CD4-positive, alpha-beta T cell (primary cell): ENCODE data around the gene SSPN. TPM values are rescaled to one million over a fixed set of nuclear protein-coding genes. Genes with fewer than 3 reads are reported as not detected.

Experiments used
- ATAC-seq: fragments of 200-7000 bp; cut with Tn5 transposase; one replicate; pipeline ENCODE4 v1.10.0; 2022; ENCODE audit warnings: mild to moderate bottlenecking; ENCODE audit not compliant: poor library complexity
- CTCF ChIA-PET: fragments of 350-600 bp; sonication (Branson Sonifier 250); formaldehyde crosslinking; loops from one replicate; lab custom pipeline; 2021; ENCODE audit warnings: antibody characterized with exemption, inconsistent platforms; lab: Charles Lee
- POLR2A ChIA-PET: fragments of 350-600 bp; sonication (Branson Sonifier 250); formaldehyde crosslinking; loops from one replicate; lab custom pipeline; 2021; ENCODE audit warnings: antibody characterized with exemption, inconsistent platforms; lab: Charles Lee
- DNase-seq, 14 experiments: peaks; one replicate each; pipeline ENCODE4 v3.0.0-alpha.2; 2013 to 2020; ENCODE audit warnings: mixed read lengths in 2 of 14
- H3K27ac ChIP-seq, 2 donors: one replicate each; pipeline versions ENCODE4 v1.5.1 to v1.7.0; 2013; ENCODE audit warnings: low read length in 2 of 2, low read depth in 1 of 2, mild to moderate bottlenecking in 1 of 2
- H3K27me3 ChIP-seq, 2 experiments: 1 replicate in 1 of 2; 2 replicates in 1 of 2; pipeline versions ENCODE4 v1.6.1 to v1.7.0; 2013; ENCODE audit warnings: low read length in 2 of 2, control low read depth in 1 of 2, mild to moderate bottlenecking in 1 of 2, moderate library complexity in 1 of 2; ENCODE audit not compliant: insufficient read depth in 2 of 2, control insufficient read depth in 1 of 2
- H3K36me3 ChIP-seq: one replicate; pipeline ENCODE4 v1.6.1; 2013; ENCODE audit warnings: low read length, control low read depth; ENCODE audit not compliant: insufficient read depth
- H3K4me1 ChIP-seq: one replicate; pipeline ENCODE4 v1.6.1; 2013; ENCODE audit warnings: low read length, control low read depth; ENCODE audit not compliant: insufficient read depth
- H3K4me3 ChIP-seq: one replicate; pipeline ENCODE4 v1.5.1; 2013; ENCODE audit warnings: mild to moderate bottlenecking, low read length, moderate library complexity
- H3K9me3 ChIP-seq, 2 experiments: 1 replicate in 1 of 2; 2 replicates in 1 of 2; pipeline versions ENCODE4 v1.6.1 to v1.7.0; 2013; ENCODE audit warnings: low read length in 2 of 2, mild to moderate bottlenecking in 2 of 2, control low read depth in 1 of 2, moderate library complexity in 1 of 2; ENCODE audit not compliant: control insufficient read depth in 1 of 2, insufficient read depth in 1 of 2
- H3K27ac Mint-ChIP-seq: one replicate; pipeline ENCODE4 v1.8.0; 2020; ENCODE audit warnings: mixed read lengths
- H3K27me3 Mint-ChIP-seq: one replicate; pipeline ENCODE4 v1.8.0; 2021; ENCODE audit warnings: mixed read lengths
- H3K36me3 Mint-ChIP-seq: one replicate; pipeline ENCODE4 v1.8.0; 2021; ENCODE audit warnings: low read depth, mixed read lengths
- H3K4me1 Mint-ChIP-seq: one replicate; pipeline ENCODE4 v1.8.0; 2021; ENCODE audit warnings: low read depth, mixed read lengths
- H3K4me3 Mint-ChIP-seq: one replicate; pipeline ENCODE4 v1.8.0; 2020; ENCODE audit warnings: mild to moderate bottlenecking, mixed read lengths
- H3K9me3 Mint-ChIP-seq: one replicate; pipeline ENCODE4 v1.8.0; 2020; ENCODE audit warnings: mixed read lengths
- intact Hi-C, 2 experiments: fragments of 100-400 bp; cut with DNase I in 1 of 2; cut with micrococcal nuclease in 1 of 2; formaldehyde crosslinking; loops; one replicate each; pipeline versions ENCODE4 v1.15.1 to v1.9.0; 2023 to 2025; cut with DNase I, micrococcal nuclease
- total RNA-seq, 174 experiments: library from RNA in 2 of 174; stranded (reverse) in 2 of 174; gene quantifications; one replicate each; pipeline ENCODE4 v1.2.3 and lab custom pipeline; 2021 to 2026
- TF ChIP-seq, protein P1 (sequence below): fragments of 200-600 bp; IDR thresholded peaks from one replicate; pipeline ENCODE4 v1.8.0; 2022; ENCODE audit warnings: antibody characterized with exemption, mild to moderate bottlenecking

SSPN gene
- total RNA-seq, 2 experiments from 2014 or later: not detected

DNA sequence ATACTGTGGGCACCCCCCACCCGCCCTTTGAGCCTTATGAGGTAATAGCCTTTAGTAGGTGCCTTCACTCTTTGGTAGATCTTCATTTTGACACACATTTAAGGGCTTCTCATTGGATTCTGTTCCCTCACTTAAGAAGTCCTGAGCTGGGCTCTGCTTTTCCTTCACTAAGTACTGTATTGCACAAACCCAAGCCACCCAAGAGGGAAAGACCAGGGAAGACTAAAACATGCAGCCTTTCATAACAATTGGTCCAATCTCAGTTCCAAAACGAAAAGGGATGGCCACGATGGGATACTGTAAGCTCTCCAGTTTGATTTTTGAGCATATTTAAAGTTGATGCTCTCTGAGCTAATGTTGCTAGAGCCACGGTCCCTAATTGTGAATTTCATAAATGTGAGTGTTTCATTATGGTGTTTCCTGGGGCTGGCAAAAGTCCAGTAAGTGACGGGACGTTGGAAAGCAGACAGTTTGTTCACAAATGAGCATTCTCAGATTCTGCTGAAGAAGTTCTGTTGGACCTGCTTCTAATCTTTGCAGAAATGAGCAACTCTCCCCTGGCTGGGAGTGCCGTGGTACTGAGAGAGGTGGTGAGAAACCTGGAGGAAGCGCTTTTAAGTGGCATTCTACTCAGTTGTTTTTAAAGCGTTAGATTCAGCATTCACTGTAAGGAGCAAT lies 9.4 kb downstream of the SSPN start:
- Mint-ChIP-seq H3K9me3 (no peaks in the 10 kb centered on the region), H3K4me1 (no peaks in the 10 kb centered on the region), H3K27me3 (peaks cover 16% of the 10 kb centered on the region), H3K4me3 (no peak overlapping the region), H3K36me3 (no peaks in the 10 kb centered on the region), H3K27ac (no peak overlapping the region)
- Histone ChIP-seq H3K27ac (no peak overlapping the region), H3K36me3 (no peaks in the 10 kb centered on the region), H3K27me3 (peaks cover 0 to 5% of the 10 kb centered on the region in 2 experiments), H3K4me1 (no peaks in the 10 kb centered on the region), H3K4me3 (no peak overlapping the region), H3K9me3 (no peaks in the 10 kb centered on the region)
- CTCF ChIA-PET: interaction anchor here (1.0 kb wide), 1 partner anchor 9 kb away, joined by 3 read pairs; no protein-coding TSS in a partner anchor
- TF ChIP-seq, protein P1, sequence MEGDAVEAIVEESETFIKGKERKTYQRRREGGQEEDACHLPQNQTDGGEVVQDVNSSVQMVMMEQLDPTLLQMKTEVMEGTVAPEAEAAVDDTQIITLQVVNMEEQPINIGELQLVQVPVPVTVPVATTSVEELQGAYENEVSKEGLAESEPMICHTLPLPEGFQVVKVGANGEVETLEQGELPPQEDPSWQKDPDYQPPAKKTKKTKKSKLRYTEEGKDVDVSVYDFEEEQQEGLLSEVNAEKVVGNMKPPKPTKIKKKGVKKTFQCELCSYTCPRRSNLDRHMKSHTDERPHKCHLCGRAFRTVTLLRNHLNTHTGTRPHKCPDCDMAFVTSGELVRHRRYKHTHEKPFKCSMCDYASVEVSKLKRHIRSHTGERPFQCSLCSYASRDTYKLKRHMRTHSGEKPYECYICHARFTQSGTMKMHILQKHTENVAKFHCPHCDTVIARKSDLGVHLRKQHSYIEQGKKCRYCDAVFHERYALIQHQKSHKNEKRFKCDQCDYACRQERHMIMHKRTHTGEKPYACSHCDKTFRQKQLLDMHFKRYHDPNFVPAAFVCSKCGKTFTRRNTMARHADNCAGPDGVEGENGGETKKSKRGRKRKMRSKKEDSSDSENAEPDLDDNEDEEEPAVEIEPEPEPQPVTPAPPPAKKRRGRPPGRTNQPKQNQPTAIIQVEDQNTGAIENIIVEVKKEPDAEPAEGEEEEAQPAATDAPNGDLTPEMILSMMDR: no peak
- POLR2A ChIA-PET: no interaction called here
- ATAC-seq (no peak), DNase-seq (no peak)
- intact Hi-C loops: no loop called here

DNA sequence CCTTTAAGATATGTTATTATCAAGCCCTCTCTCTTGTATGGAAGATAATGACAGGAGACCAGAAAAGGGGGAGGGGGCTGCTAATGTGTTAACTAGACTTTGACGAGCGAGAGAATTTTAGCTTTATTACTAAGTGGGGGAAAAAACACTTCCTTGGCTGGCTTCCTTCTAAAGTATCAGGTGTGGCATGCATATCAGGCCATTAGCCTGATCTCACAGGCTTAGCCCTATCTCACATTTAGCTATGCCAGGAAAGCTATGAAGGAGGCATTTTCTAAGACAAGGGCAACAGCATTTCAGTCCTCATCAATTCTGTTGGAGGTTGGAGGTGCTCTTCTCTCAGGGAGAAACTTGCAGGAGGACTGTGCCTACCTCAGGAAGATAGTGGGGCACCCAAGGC lies 9.9 kb downstream of the SSPN start:
- Mint-ChIP-seq H3K4me3 (no peak overlapping the region), H3K27ac (no peak overlapping the region), H3K9me3 (no peaks in the 10 kb centered on the region), H3K36me3 (no peaks in the 10 kb centered on the region), H3K4me1 (no peaks in the 10 kb centered on the region), H3K27me3 (peaks cover 16% of the 10 kb centered on the region)
- CTCF ChIA-PET: interaction anchor here (1.0 kb wide), 1 partner anchor 9 kb away, joined by 3 read pairs; no protein-coding TSS in a partner anchor
- TF ChIP-seq, protein P1: no peak
- ATAC-seq: no peak
- Histone ChIP-seq H3K4me1 (no peaks in the 10 kb centered on the region), H3K9me3 (no peaks in the 10 kb centered on the region), H3K4me3 (no peak overlapping the region), H3K27ac (no peak overlapping the region), H3K36me3 (no peaks in the 10 kb centered on the region), H3K27me3 (peaks cover 0 to 5% of the 10 kb centered on the region in 2 experiments)
- DNase-seq: no peak
- intact Hi-C loops: no loop called here
- POLR2A ChIA-PET: no interaction called here

DNA sequence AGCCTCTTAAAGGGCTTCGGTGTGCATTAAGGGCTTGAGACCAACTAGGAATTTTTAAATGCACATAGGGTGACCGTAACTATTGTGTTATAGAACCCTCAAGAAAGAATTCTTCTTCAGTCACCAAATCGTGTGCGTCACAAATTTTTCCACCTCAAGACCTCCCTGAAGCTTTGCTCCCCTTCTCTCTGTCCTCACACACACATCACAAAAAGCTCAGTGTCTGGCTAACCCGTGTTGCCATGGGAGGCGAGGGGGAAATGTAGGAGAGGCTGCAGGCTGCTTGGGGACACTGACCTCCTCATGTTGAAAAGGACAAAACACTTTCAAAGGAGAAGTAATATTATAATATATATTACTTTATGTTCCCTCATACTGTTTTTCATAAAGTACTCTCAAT lies 10.6 kb downstream of the SSPN start:
- H3K27me3 Mint-ChIP-seq: peaks cover 19% of the 10 kb centered on the region
- H3K4me3 Mint-ChIP-seq: no peak overlapping the region
- Histone ChIP-seq H3K9me3 (no peaks in the 10 kb centered on the region), H3K4me3 (no peak overlapping the region), H3K4me1 (no peaks in the 10 kb centered on the region), H3K36me3 (no peaks in the 10 kb centered on the region), H3K27me3 (peaks cover 0 to 5% of the 10 kb centered on the region in 2 experiments), H3K27ac (no peak overlapping the region)
- POLR2A ChIA-PET: no interaction called here
- no peaks in the 10 kb centered on the region for H3K4me1 Mint-ChIP-seq
- ATAC-seq: no peak
- H3K36me3 Mint-ChIP-seq: no peaks in the 10 kb centered on the region
- H3K9me3 Mint-ChIP-seq: no peaks in the 10 kb centered on the region
- TF ChIP-seq, protein P1: no peak
- intact Hi-C loops: no loop called here
- CTCF ChIA-PET: no interaction called here
- H3K27ac Mint-ChIP-seq: no peak overlapping the region
- no peak for DNase-seq
